PC-9 (cell line): ENCODE results near the gene DYNC1I2.

Experiments
- CTCF ChIP-seq: fragments of 200-600 bp; sonication (generic); conservative IDR thresholded peaks from 2 replicates; pipeline ENCODE4 v1.6.1; 2017; ENCODE audit warnings: mixed run types, antibody characterized with exemption, mild to moderate bottlenecking, moderate library complexity
- EZH2 ChIP-seq: fragments of 200-600 bp; sonication (generic); IDR thresholded peaks from 2 replicates; pipeline ENCODE4 v1.8.0; 2017; ENCODE audit warnings: antibody characterized with exemption, low read depth

- TF ChIP-seq CTCF (no peak), EZH2 (no peak)
Observed at GRCh38 chr2:171747371-171747770, 60.1 kb downstream of the DYNC1I2 start.
